SK-N-SH (cell line): ENCODE results near the gene SYNJ1. TPM values are rescaled to one million over a fixed set of nuclear protein-coding genes. Genes with fewer than 3 reads are reported as not detected.
"Not testable (repeated sequence)": the region's sequence is repeated elsewhere in the genome, so short reads cannot be mapped to it uniquely, and the experiment has no call there.

Source experiments
- CTCF ChIA-PET: fragments of 300-600, 350-600 bp; formaldehyde crosslinking; extraction: SDS; loops from one replicate; lab custom pipeline; 2021; lab: Yijun Ruan, JAX
- POLR2A ChIA-PET: fragments of 350-600 bp; sonication (Branson Sonifier 250); formaldehyde crosslinking; extraction: SDS; loops from one replicate; lab custom pipeline; 2020; ENCODE audit warnings: antibody characterized with exemption, inconsistent platforms; lab: Yijun Ruan, JAX
- DNase-seq: peaks from one replicate; pipeline ENCODE4 v3.0.0; 2012
- H2AFZ ChIP-seq: fragments of 200-600 bp; sonication (generic); 2 replicates; pipeline ENCODE4 v1.8.1; 2016; ENCODE audit warnings: antibody characterized with exemption, mild to moderate bottlenecking, low read depth
- H3F3A ChIP-seq: fragments of 200-600 bp; sonication (generic); replicated peaks from 2 replicates; pipeline ENCODE3; 2016; ENCODE audit warnings: antibody characterized with exemption, mild to moderate bottlenecking; ENCODE audit not compliant: insufficient read depth
- H3K27ac ChIP-seq, 2 experiments: fragments of 200-500 bp in 1 of 2; fragments of 200-600 bp in 1 of 2; sonication (Bioruptor generic) in 1 of 2; sonication (generic), shearing (Covaris generic) in 1 of 2; 2 replicates each; pipeline versions ENCODE4 v1.5.1 to v1.6.1; 2014 to 2016; ENCODE audit warnings: low read depth in 2 of 2, inconsistent platforms in 1 of 2, low read length in 1 of 2, mild to moderate bottlenecking in 1 of 2, mixed read lengths in 1 of 2
- H3K27me3 ChIP-seq: fragments of 200-600 bp; sonication (generic), shearing (Covaris generic); 2 replicates; pipeline ENCODE4 v1.6.1; 2016; ENCODE audit warnings: mixed run types; ENCODE audit not compliant: insufficient read depth
- H3K36me3 ChIP-seq, 2 experiments: fragments of 200-500 bp in 1 of 2; fragments of 200-600 bp in 1 of 2; sonication (Bioruptor generic) in 1 of 2; sonication (generic) in 1 of 2; replicated peaks in 1 of 2; 2 replicates each; pipeline versions ENCODE3 to v1.5.1; 2014 to 2016; ENCODE audit warnings: low read length in 1 of 2, mild to moderate bottlenecking in 1 of 2; ENCODE audit not compliant: insufficient read depth in 2 of 2, control insufficient read depth in 1 of 2
- H3K4me1 ChIP-seq, 2 experiments: fragments of 200-500 bp in 1 of 2; fragments of 200-600 bp in 1 of 2; sonication (Bioruptor generic) in 1 of 2; sonication (generic), shearing (Covaris generic) in 1 of 2; 2 replicates each; pipeline versions ENCODE4 v1.5.1 to v1.6.1; 2014 to 2016; ENCODE audit warnings: low read depth in 1 of 2, low read length in 1 of 2, mixed run types in 1 of 2; ENCODE audit not compliant: insufficient read depth in 2 of 2, control insufficient read depth in 1 of 2
- H3K4me2 ChIP-seq: fragments of 200-600 bp; sonication (generic), shearing (Covaris generic); 2 replicates; pipeline ENCODE4 v1.6.1; 2017; ENCODE audit warnings: mixed run types
- H3K4me3 ChIP-seq, 2 experiments: fragments of 200-500 bp in 1 of 2; fragments of 200-600 bp in 1 of 2; sonication (Bioruptor generic) in 1 of 2; sonication (generic), shearing (Covaris generic) in 1 of 2; 2 replicates each; pipeline versions ENCODE4 v1.5.1 to v1.8.1; 2014 to 2016; ENCODE audit warnings: low read depth in 2 of 2, inconsistent platforms in 1 of 2, low read length in 1 of 2, mild to moderate bottlenecking in 1 of 2, mixed read lengths in 1 of 2, moderate library complexity in 1 of 2
- H3K79me2 ChIP-seq: fragments of 200-600 bp; sonication (generic); 2 replicates; pipeline ENCODE4 v1.8.1; 2017; ENCODE audit warnings: mild to moderate bottlenecking; ENCODE audit not compliant: insufficient read depth
- H3K9ac ChIP-seq: fragments of 200-600 bp; sonication (generic); 2 replicates; pipeline ENCODE4 v1.6.1; 2017; ENCODE audit warnings: mixed run types
- H3K9me2 ChIP-seq: fragments of 200-600 bp; sonication (generic); 2 replicates; pipeline ENCODE4 v1.6.1; 2017; ENCODE audit warnings: mixed run types
- H3K9me3 ChIP-seq: fragments of 200-600 bp; sonication (generic); 2 replicates; pipeline ENCODE4 v1.6.1; 2017; ENCODE audit warnings: mixed run types, mild to moderate bottlenecking, moderate library complexity
- H4K20me1 ChIP-seq: fragments of 200-600 bp; sonication (generic); 2 replicates; pipeline ENCODE4 v1.6.1; 2017; ENCODE audit warnings: mild to moderate bottlenecking, mixed run types; ENCODE audit not compliant: insufficient read depth
- EP300 ChIP-seq, 2 experiments: IDR thresholded peaks; 2 replicates each; pipeline versions ENCODE4 v1.4.0 to v1.6.1; 2012; ENCODE audit warnings: borderline replicate concordance in 1 of 2, low read depth in 1 of 2, low read length in 1 of 2
- EZH2phosphoT487 ChIP-seq: fragments of 200-600 bp; sonication (generic); IDR thresholded peaks from 2 replicates; pipeline ENCODE4 v1.6.1; 2017; ENCODE audit warnings: low read depth, mixed run types, mild to moderate bottlenecking, antibody characterized with exemption, moderate library complexity, borderline replicate concordance
- FOSL2 ChIP-seq: IDR thresholded peaks from 2 replicates; pipeline ENCODE4 v1.4.0; 2012; ENCODE audit warnings: low read depth, mild to moderate bottlenecking, moderate library complexity, borderline replicate concordance
- FOXJ3 ChIP-seq: sonication (generic); formaldehyde crosslinking; IDR thresholded peaks from 2 replicates; pipeline ENCODE4 v1.5.1; 2020; ENCODE audit warnings: mild to moderate bottlenecking, missing genetic modification reagents
- GABPA ChIP-seq: IDR thresholded peaks from 2 replicates; pipeline ENCODE4 v1.4.0; 2012; ENCODE audit warnings: low read depth, mild to moderate bottlenecking
- IRF3 ChIP-seq: fragments of 150-350 bp; IDR thresholded peaks from 2 replicates; pipeline ENCODE4 v1.6.1; 2016; ENCODE audit warnings: mild to moderate bottlenecking, low read depth, low read length
- MEF2A ChIP-seq: IDR thresholded peaks from 2 replicates; pipeline ENCODE4 v1.4.0; 2012; ENCODE audit warnings: low read depth, borderline replicate concordance
- NFIC ChIP-seq: IDR thresholded peaks from 2 replicates; pipeline ENCODE4 v1.4.0; 2012; ENCODE audit warnings: borderline replicate concordance
- NRF1 ChIP-seq: IDR thresholded peaks from 2 replicates; pipeline ENCODE4 v1.6.1; 2012; ENCODE audit warnings: low read depth, mild to moderate bottlenecking, low read length
- POLR2AphosphoS5 ChIP-seq: IDR thresholded peaks from 2 replicates; pipeline ENCODE4 v1.6.1; 2012; ENCODE audit warnings: low read depth, low read length
- RAD21 ChIP-seq: IDR thresholded peaks from 2 replicates; pipeline ENCODE4 v1.6.1; 2012; ENCODE audit warnings: mild to moderate bottlenecking, low read length
- REST ChIP-seq: IDR thresholded peaks from 2 replicates; pipeline ENCODE4 v1.6.1; 2012; ENCODE audit warnings: mild to moderate bottlenecking, low read depth, low read length, moderate library complexity
- TAF1 ChIP-seq: IDR thresholded peaks from 2 replicates; pipeline ENCODE4 v1.6.1; 2012; ENCODE audit warnings: low read depth, mild to moderate bottlenecking, low read length, moderate library complexity, borderline replicate concordance
- TCF12 ChIP-seq: IDR thresholded peaks from 2 replicates; pipeline ENCODE4 v1.4.0; 2012
- YY1 ChIP-seq: IDR thresholded peaks from 2 replicates; pipeline ENCODE4 v1.4.0; 2012; ENCODE audit warnings: low read depth, mild to moderate bottlenecking
- WGBS: methylation state at CpG from one replicate; pipeline ENCODE4 v1.1.6; 2017; ENCODE audit warnings: low lambda C conversion rate; 5-methylcytosine and 5-hydroxymethylcytosine counted together
- polyA plus RNA-seq, 3 experiments: library from polyadenylated mRNA; depleted of rRNA; stranded (reverse); fragments of >200 nt; gene quantifications; 2 replicates each; pipeline ENCODE4 v1.2.3, GENCODE V29; 2012
- TF ChIP-seq, protein P1 (sequence below): IDR thresholded peaks from 2 replicates; pipeline ENCODE4 v1.4.0; 2012; ENCODE audit warnings: low read depth

SYNJ1 gene
- polyA plus RNA-seq, 1 of the 3 experiments (the other 2 are of a cell fraction): 3.3 TPM

GRCh38 chr21:32776743-32777142, 48.9 kb upstream of the SYNJ1 start:
- Histone ChIP-seq H3K9me2 (no peaks in the 10 kb centered on the region), H3K27ac (no peak overlapping the region), H4K20me1 (no peaks in the 10 kb centered on the region)
- TF ChIP-seq GABPA (no peak), POLR2AphosphoS5 (no peak), NRF1 (no peak)
- TF ChIP-seq, protein P1, sequence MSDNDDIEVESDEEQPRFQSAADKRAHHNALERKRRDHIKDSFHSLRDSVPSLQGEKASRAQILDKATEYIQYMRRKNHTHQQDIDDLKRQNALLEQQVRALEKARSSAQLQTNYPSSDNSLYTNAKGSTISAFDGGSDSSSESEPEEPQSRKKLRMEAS: no peak
- TF ChIP-seq, all 33 proteins: peak for 0
- H2AFZ ChIP-seq: no peak overlapping the region
- peaks cover 7% of the 10 kb centered on the region; the same call in 1 of the 2 replicates for H3K79me2 ChIP-seq
- H3K4me1 ChIP-seq: 0 out of 4 replicates have a peak, but pooled peaks cover 0 to 3% of the 10 kb centered on the region in 2 experiments
- 92% methylated on average over 4 of the region's 6 CpGs for WGBS
- ChIA-PET CTCF (interaction anchor here (1.4 kb wide), 1 partner anchor 50 kb away, joined by 3 read pairs; no protein-coding TSS in a partner anchor), POLR2A (no interaction called here)
- DNase-seq: no peak
- H3K27me3 ChIP-seq: no peaks in the 10 kb centered on the region
- no peaks in the 10 kb centered on the region for H3K36me3 ChIP-seq
- no peak overlapping the region for H3K4me3 ChIP-seq
- no peak overlapping the region for H3K9ac ChIP-seq
- H3K9me3 ChIP-seq: no peaks in the 10 kb centered on the region
- no peak overlapping the region for H3K4me2 ChIP-seq
- no peaks in the 10 kb centered on the region for H3F3A ChIP-seq

DNA sequence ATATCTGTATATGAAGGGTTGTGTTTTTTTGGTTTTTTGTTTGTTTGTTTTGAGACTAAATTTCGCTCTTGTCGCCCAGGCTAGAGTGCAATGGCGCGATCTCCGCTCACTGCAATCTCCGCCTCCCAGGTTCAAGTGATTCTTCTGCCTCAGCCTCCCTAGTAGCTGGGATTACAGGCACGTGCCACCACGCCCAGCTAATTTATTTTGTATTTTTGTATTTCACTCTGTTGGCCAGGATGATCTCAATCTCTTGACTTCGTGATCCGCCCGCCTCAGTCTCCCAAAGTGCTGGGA, 45.2 kb upstream of the SYNJ1 start:
- CTCF ChIA-PET: interaction anchor here (0.7 to 3.8 kb wide), 4 partner anchors 17 to 120 kb away, joined by 3 to 27 read pairs (median 5); partner anchors contain the start of gene SYNJ1
- peak overlapping the region; percentile 87 for H2AFZ ChIP-seq
- POLR2A ChIA-PET: not testable (repeated sequence)

DNA sequence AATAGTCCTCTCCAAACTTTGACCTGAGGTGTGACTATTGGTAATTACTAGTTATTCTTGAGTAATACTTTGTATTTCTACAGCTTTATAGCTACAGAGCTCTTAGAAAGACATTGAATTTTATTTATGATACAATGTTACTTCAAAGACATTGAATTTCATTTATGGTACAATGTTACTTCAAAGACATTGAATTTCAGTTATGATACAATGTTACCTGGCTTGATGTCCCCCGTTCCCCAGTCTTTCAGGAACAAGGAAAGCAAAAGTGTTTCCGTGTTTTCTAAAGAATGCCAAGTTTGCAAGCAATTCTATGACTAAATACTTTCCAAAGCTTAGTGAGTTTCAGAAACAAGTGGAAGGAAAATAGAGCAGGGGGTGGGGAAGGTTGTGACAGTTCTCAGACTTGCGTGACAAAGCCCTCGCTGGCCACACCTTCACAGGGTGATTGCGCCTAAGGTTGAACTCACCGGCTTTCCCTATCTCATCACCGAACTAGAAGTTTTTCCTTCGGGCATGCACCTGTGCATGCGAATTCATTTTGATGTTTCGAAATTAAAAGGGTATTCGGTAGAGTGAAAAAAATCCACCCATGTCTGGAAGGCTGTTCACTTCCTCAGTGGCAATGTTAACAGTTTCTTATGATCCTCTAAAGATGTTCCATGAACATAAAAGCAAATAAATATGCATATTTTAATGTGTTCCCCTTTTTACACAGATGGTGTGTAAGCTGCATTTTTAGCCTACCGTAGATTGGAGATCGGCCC, 44.7 kb upstream of the SYNJ1 start:
- WGBS: 21% methylated on average over 13 of the region's 13 CpGs
- peak; percentile 29 for DNase-seq
- POLR2A ChIA-PET: no interaction called here
- TF ChIP-seq TAF1 (no peak), FOSL2 (no peak), MEF2A (no peak), EZH2phosphoT487 (no peak), FOXJ3 (CRISPR knock-in tag) (no peak), NFIC (no peak), EP300 (IDR thresholded peaks at IDR 0.05; ENCODE audit: borderline replicate concordance in 1 of 2, low read depth in 1 of 2, low read length in 1 of 2) (no peak), RAD21 (no peak), REST (no peak), TCF12 (no peak), IRF3 (no peak), YY1 (no peak), POLR2AphosphoS5 (no peak)

More for the DNA sequence above, 45.2 kb upstream of the SYNJ1 start:
- DNase-seq, H3K27ac ChIP-seq, H3K9me3 ChIP-seq, H3F3A ChIP-seq, H3K27me3 ChIP-seq, H3K9me2 ChIP-seq: not testable (repeated sequence)
- Histone ChIP-seq H3K9ac (0 out of 2 replicates have a peak overlapping the region, but pooled peaks have one; percentile 72), H3K79me2 (peaks cover 39% of the 10 kb centered on the region), H3K4me1 (peaks cover 0 to 18% of the 10 kb centered on the region in 2 experiments; a peak in 2 of 4 replicates), H3K4me2 (peak overlapping the region; percentile 72), H4K20me1 (peaks cover 25% of the 10 kb centered on the region), H3K4me3 (peak overlapping the region; percentile 76 to 87), H3K36me3 (peaks cover 9 to 17% of the 10 kb centered on the region in 2 experiments)
- 97% methylated on average over 11 of the region's 11 CpGs for WGBS

More for the DNA sequence above, 44.7 kb upstream of the SYNJ1 start:
- Histone ChIP-seq H3K4me1 (peaks cover 0 to 18% of the 10 kb centered on the region in 2 experiments; a peak in 2 of 4 replicates), H3K9me3 (no peaks in the 10 kb centered on the region), H3K4me3 (peak overlapping the region; percentile 76 to 87), H3K36me3 (peaks cover 11 to 19% of the 10 kb centered on the region in 2 experiments), H3F3A (no peaks in the 10 kb centered on the region), H3K79me2 (peaks cover 44% of the 10 kb centered on the region), H3K27ac (peak overlapping the region; percentile 48 to 91), H4K20me1 (peaks cover 30% of the 10 kb centered on the region), H3K4me2 (peak overlapping the region; percentile 72), H3K9ac (peak overlapping the region; percentile 72), H2AFZ (peak overlapping the region; percentile 87), H3K9me2 (no peaks in the 10 kb centered on the region), H3K27me3 (no peaks in the 10 kb centered on the region)
- CTCF ChIA-PET: interaction anchor here (0.7 to 3.8 kb wide), 9 partner anchors 9 to 371 kb away, joined by 3 to 27 read pairs (median 4); partner anchors contain the start of gene SYNJ1
